ENCODE data around the gene NAT9.

DNA sequence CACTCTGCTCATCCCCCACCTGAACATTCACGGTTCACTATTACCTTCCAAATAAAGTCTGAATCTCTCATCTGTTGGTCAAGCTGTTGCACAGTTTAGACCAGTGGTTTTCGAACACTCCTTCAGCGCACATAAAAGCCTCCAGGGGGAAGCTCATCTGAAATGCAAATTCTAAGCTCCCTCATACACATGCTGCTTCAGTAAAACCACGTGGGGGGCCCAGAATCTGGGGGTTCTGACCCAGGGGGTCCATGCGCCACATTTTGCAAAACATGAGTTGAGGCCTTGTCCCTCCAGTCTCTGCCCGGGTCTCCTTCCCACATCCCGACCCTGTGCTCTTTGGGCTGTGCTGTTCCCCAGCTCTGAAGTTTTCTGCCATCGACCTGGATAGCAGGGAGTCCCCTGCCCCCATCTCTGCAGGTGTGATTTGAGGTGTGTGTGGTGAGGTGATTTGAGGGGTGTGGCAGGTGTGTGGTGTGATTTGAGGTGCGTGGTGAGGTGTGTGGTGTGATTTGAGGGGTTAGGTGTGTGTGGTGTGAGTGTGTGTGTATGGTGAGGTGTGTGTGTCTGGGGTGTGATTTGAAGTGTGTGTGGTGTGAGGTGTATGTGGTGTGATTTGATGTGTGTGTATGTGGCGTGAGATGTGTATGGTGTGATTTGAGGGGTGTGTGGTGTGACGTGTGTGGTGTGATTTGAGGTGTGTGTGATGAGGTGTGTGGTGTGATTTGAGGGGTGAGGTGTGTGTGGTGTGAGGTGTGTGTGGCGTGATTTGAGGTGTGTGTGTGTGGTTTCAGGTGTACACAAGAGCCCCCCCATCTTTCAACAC, 43.9 kb downstream of the NAT9 start:
- TF ChIP-seq CTCF (conservative IDR thresholded peaks at IDR 0.05) (no peak), ZFX (IDR thresholded peaks at IDR 0.05) (no peak)
